H9 (cell line): ENCODE results near the gene ARMC9. TPM values are rescaled to one million over a fixed set of nuclear protein-coding genes. Genes with fewer than 3 reads are reported as not detected.
A peak's percentile ranks its signal among the peaks of the same experiment; 100 is the strongest.
"Not testable (repeated sequence)": the region's sequence is repeated elsewhere in the genome, so short reads cannot be mapped to it uniquely, and the experiment has no call there.

Experiments
- DNase-seq: peaks from one replicate; pipeline ENCODE4 v3.0.0-alpha.2; 2017
- H2AFZ ChIP-seq: one replicate; pipeline ENCODE4 v1.6.1; 2013; ENCODE audit warnings: mild to moderate bottlenecking, low read length, control low read depth, moderate library complexity
- H2AK5ac ChIP-seq: 2 replicates; pipeline ENCODE4 v1.6.1; 2013; ENCODE audit warnings: low read length, control low read depth, mixed read lengths; ENCODE audit not compliant: insufficient read length
- H2BK120ac ChIP-seq: one replicate; pipeline ENCODE4 v1.6.1; 2013; ENCODE audit warnings: low read depth, mild to moderate bottlenecking, low read length, control low read depth, inconsistent platforms; ENCODE audit not compliant: poor library complexity, severe bottlenecking
- H2BK12ac ChIP-seq: 2 replicates; pipeline ENCODE4 v1.6.1; 2013; ENCODE audit warnings: low read length, control low read depth, mixed read lengths, low read depth; ENCODE audit not compliant: insufficient read length
- H2BK15ac ChIP-seq: 2 replicates; pipeline ENCODE4 v1.6.1; 2013; ENCODE audit warnings: low read depth, low read length, control low read depth
- H2BK20ac ChIP-seq: one replicate; pipeline ENCODE4 v1.6.1; 2013; ENCODE audit warnings: low read depth, mild to moderate bottlenecking, low read length, control low read depth, inconsistent platforms; ENCODE audit not compliant: poor library complexity, severe bottlenecking
- H2BK5ac ChIP-seq: 2 replicates; pipeline ENCODE4 v1.6.1; 2013; ENCODE audit warnings: low read length, control low read depth, mixed read lengths; ENCODE audit not compliant: insufficient read length
- H3K14ac ChIP-seq: 2 replicates; pipeline ENCODE4 v1.6.1; 2013; ENCODE audit warnings: low read length, control low read depth; ENCODE audit not compliant: insufficient read depth
- H3K18ac ChIP-seq: 2 replicates; pipeline ENCODE4 v1.6.1; 2013; ENCODE audit warnings: low read depth, mild to moderate bottlenecking, mixed read lengths, low read length, control low read depth; ENCODE audit not compliant: insufficient read length
- H3K23ac ChIP-seq: 2 replicates; pipeline ENCODE4 v1.6.1; 2013; ENCODE audit warnings: low read length, control low read depth, mixed read lengths, low read depth; ENCODE audit not compliant: insufficient read length
- H3K23me2 ChIP-seq: 2 replicates; pipeline ENCODE4 v1.6.1; 2013; ENCODE audit warnings: low read depth, mild to moderate bottlenecking, mixed read lengths, low read length, control low read depth; ENCODE audit not compliant: insufficient read length, poor library complexity, severe bottlenecking
- H3K27ac ChIP-seq: 2 replicates; pipeline ENCODE4 v1.5.1; 2013; ENCODE audit warnings: low read length, control low read depth, mixed read lengths, low read depth; ENCODE audit not compliant: insufficient read length
- H3K27me3 ChIP-seq: 2 replicates; pipeline ENCODE4 v1.6.1; 2013; ENCODE audit warnings: low read length, control low read depth, inconsistent platforms; ENCODE audit not compliant: insufficient read depth
- H3K4ac ChIP-seq: 2 replicates; pipeline ENCODE4 v1.6.1; 2013; ENCODE audit warnings: low read depth, mild to moderate bottlenecking, control low read depth, inconsistent platforms, low read length, moderate library complexity
- H3K4me1 ChIP-seq: 2 replicates; pipeline ENCODE4 v1.6.1; 2013; ENCODE audit warnings: low read length, control low read depth, inconsistent platforms; ENCODE audit not compliant: insufficient read depth
- H3K4me2 ChIP-seq: 2 replicates; pipeline ENCODE4 v1.6.1; 2013; ENCODE audit warnings: low read length, control low read depth, mixed read lengths; ENCODE audit not compliant: insufficient read length, insufficient read depth
- H3K56ac ChIP-seq: 2 replicates; pipeline ENCODE4 v1.6.1; 2013; ENCODE audit warnings: low read depth, mild to moderate bottlenecking, mixed read lengths, low read length, control low read depth; ENCODE audit not compliant: insufficient read length
- H3K79me1 ChIP-seq: 2 replicates; pipeline ENCODE4 v1.6.1; 2013; ENCODE audit warnings: low read depth, mild to moderate bottlenecking, moderate library complexity, low read length, control low read depth, inconsistent platforms; ENCODE audit not compliant: insufficient read depth, poor library complexity, severe bottlenecking
- H3K79me2 ChIP-seq: 2 replicates; pipeline ENCODE4 v1.6.1; 2013; ENCODE audit warnings: low read length, control low read depth, inconsistent platforms; ENCODE audit not compliant: insufficient read depth
- H3K9ac ChIP-seq: 2 replicates; pipeline ENCODE4 v1.6.1; 2013; ENCODE audit warnings: low read length, control low read depth, mixed read lengths; ENCODE audit not compliant: insufficient read length; ENCODE audit errors: extremely low read depth
- H3K9me3 ChIP-seq: one replicate; pipeline ENCODE4 v1.6.1; 2013; ENCODE audit warnings: low read depth, low read length, inconsistent platforms; ENCODE audit not compliant: control insufficient read depth
- H3T11ph ChIP-seq: one replicate; pipeline ENCODE4 v1.6.1; 2013; ENCODE audit warnings: mild to moderate bottlenecking, low read length, control low read depth, inconsistent platforms
- H4K20me1 ChIP-seq: one replicate; pipeline ENCODE4 v1.6.1; 2013; ENCODE audit not compliant: control insufficient read depth, insufficient read length, insufficient read depth
- H4K5ac ChIP-seq: 2 replicates; pipeline ENCODE4 v1.6.1; 2013; ENCODE audit warnings: low read depth, mild to moderate bottlenecking, mixed read lengths, low read length, control low read depth; ENCODE audit not compliant: insufficient read length
- H4K8ac ChIP-seq: replicated peaks from 2 replicates; pipeline ENCODE4 v1.6.1; 2013; ENCODE audit warnings: low read length, control low read depth, mixed read lengths, low read depth; ENCODE audit not compliant: insufficient read length
- H4K91ac ChIP-seq: 2 replicates; pipeline ENCODE4 v1.6.1; 2013; ENCODE audit warnings: low read depth, mild to moderate bottlenecking, moderate library complexity, mixed read lengths, low read length, control low read depth; ENCODE audit not compliant: insufficient read length
- H3K27ac Mint-ChIP-seq, 3 experiments: 2 replicates in 2 of 3; 3 replicates in 1 of 3; pipeline ENCODE4 v1.8.0; 2020 to 2021; ENCODE audit warnings: mixed read lengths in 3 of 3, mild to moderate bottlenecking in 1 of 3, moderate library complexity in 1 of 3
- H3K27me3 Mint-ChIP-seq: 2 replicates; pipeline ENCODE4 v1.8.0; 2021; ENCODE audit warnings: low read depth, mild to moderate bottlenecking, moderate library complexity, mixed read lengths
- H3K36me3 Mint-ChIP-seq, 3 experiments: 2 replicates in 2 of 3; 3 replicates in 1 of 3; pipeline ENCODE4 v1.8.0; 2020 to 2021; ENCODE audit warnings: low read depth in 3 of 3, mixed read lengths in 3 of 3; ENCODE audit not compliant: insufficient read depth in 1 of 3
- H3K4me1 Mint-ChIP-seq, 2 experiments: 2 replicates each; pipeline ENCODE4 v1.8.0; 2020; ENCODE audit warnings: mixed read lengths in 2 of 2
- H3K4me3 Mint-ChIP-seq, 2 experiments: 2 replicates in 1 of 2; 3 replicates in 1 of 2; pipeline ENCODE4 v1.8.0; 2020 to 2021; ENCODE audit warnings: mild to moderate bottlenecking in 2 of 2, mixed read lengths in 2 of 2, moderate library complexity in 1 of 2
- H3K9me3 Mint-ChIP-seq, 2 experiments: 2 replicates in 1 of 2; 3 replicates in 1 of 2; pipeline ENCODE4 v1.8.0; 2020; ENCODE audit warnings: mild to moderate bottlenecking in 2 of 2, mixed read lengths in 2 of 2, moderate library complexity in 1 of 2
- CTCF ChIP-seq: fragments of 200-600 bp; sonication (generic); conservative IDR thresholded peaks from 3 replicates; pipeline ENCODE4 v1.8.0; 2021; ENCODE audit warnings: antibody characterized with exemption, mild to moderate bottlenecking
- WGBS: extraction: QIAGEN DNeasy Blood & Tissue Kit; methylation state at CpG from one replicate; pipeline ENCODE4 v1.1.7; 2013; ENCODE audit warnings: missing lambda C conversion rate, low lambda C conversion rate, mixed read lengths; ENCODE audit not compliant: insufficient read length; ENCODE audit errors: extremely low coverage; 5-methylcytosine and 5-hydroxymethylcytosine counted together
- total RNA-seq: library from RNA; stranded (reverse); gene quantifications from 2 replicates; pipeline ENCODE4 v1.2.1, GENCODE V29; 2021

ARMC9 gene
- total RNA-seq, 1 experiment from 2014 or later = 37.6 TPM

- H2BK15ac ChIP-seq, H3K9ac ChIP-seq, H4K91ac ChIP-seq, H3K23me2 ChIP-seq, H3K56ac ChIP-seq, H3K14ac ChIP-seq, DNase-seq, H3K27ac ChIP-seq, H2BK20ac ChIP-seq, H3K9me3 ChIP-seq, H3K4me1 ChIP-seq, H3K4ac ChIP-seq, H3K79me2 ChIP-seq, H3K27me3 ChIP-seq, H3K4me2 ChIP-seq, H2BK5ac ChIP-seq, H2BK12ac ChIP-seq, H3T11ph ChIP-seq, H2BK120ac ChIP-seq, H4K20me1 ChIP-seq, H3K18ac ChIP-seq, H2AFZ ChIP-seq, H4K5ac ChIP-seq, H2AK5ac ChIP-seq, H3K79me1 ChIP-seq, H3K27me3 Mint-ChIP-seq, H3K4me3 Mint-ChIP-seq, H3K23ac ChIP-seq, H4K8ac ChIP-seq: not testable (repeated sequence)
- no CpG with 5 or more reads among the region's 16 CpGs for WGBS
- H3K27ac Mint-ChIP-seq = peak overlapping the region in 1 of 3 experiments; percentile 59; a peak in 3 of 7 replicates
- peak; percentile 72 for TF ChIP-seq CTCF
- H3K36me3 Mint-ChIP-seq = peaks cover 3 to 12% (median 12%) of the 10 kb centered on the region in 3 experiments; a peak in 6 of 7 replicates
- H3K4me1 Mint-ChIP-seq = peaks cover 55 to 65% of the 10 kb centered on the region in 2 experiments
- H3K9me3 Mint-ChIP-seq = peaks cover 16 to 23% of the 10 kb centered on the region in 2 experiments
Measured at GRCh38 chr2:231405601-231406367, 207.4 kb downstream of the ARMC9 start.

- peaks cover 16 to 26% of the 10 kb centered on the region in 2 experiments for H3K9me3 Mint-ChIP-seq
- H3K14ac ChIP-seq, H3K9me3 ChIP-seq, H3K79me2 ChIP-seq, H3K79me1 ChIP-seq, DNase-seq, H3K27ac ChIP-seq, H3K23me2 ChIP-seq, H3K27me3 Mint-ChIP-seq, H3K4me2 ChIP-seq, H2BK15ac ChIP-seq, H2BK120ac ChIP-seq, H3K4me1 ChIP-seq, H2BK12ac ChIP-seq, H2BK20ac ChIP-seq, H3K56ac ChIP-seq, H3K9ac ChIP-seq, H3K18ac ChIP-seq, H3K4ac ChIP-seq, H3K23ac ChIP-seq, H2AK5ac ChIP-seq, H3K4me3 Mint-ChIP-seq, H3K27ac Mint-ChIP-seq, H4K91ac ChIP-seq, H2AFZ ChIP-seq, H4K8ac ChIP-seq, H4K5ac ChIP-seq, H3K27me3 ChIP-seq, H2BK5ac ChIP-seq, H3T11ph ChIP-seq, H4K20me1 ChIP-seq: not testable (repeated sequence)
- WGBS = no CpG with 5 or more reads among the region's 5 CpGs
- peaks cover 53 to 61% of the 10 kb centered on the region in 2 experiments for H3K4me1 Mint-ChIP-seq
- H3K36me3 Mint-ChIP-seq = peaks cover 3 to 12% (median 7%) of the 10 kb centered on the region in 3 experiments; a peak in 5 of 7 replicates
Measured at GRCh38 chr2:231407686-231408085, 209.3 kb downstream of the ARMC9 start.
